Right atrium auricular region (tissue), 2 donors: ENCODE data around the gene CBY1. TPM values are rescaled to one million over a fixed set of nuclear protein-coding genes. Genes with fewer than 3 reads are reported as not detected.
"Not testable (repeated sequence)": the region's sequence is repeated elsewhere in the genome, so short reads cannot be mapped to it uniquely, and the experiment has no call there.

ENCODE experiments used
- DNase-seq: peaks from one replicate; pipeline ENCODE4 v3.0.0-alpha.2; 2019; ENCODE audit warnings: low spot score
- H3K27ac ChIP-seq, 2 donors: fragments of 200-600 bp; sonication (generic); 1 replicate in 1 of 2; 2 replicates in 1 of 2; pipeline ENCODE4 v1.5.1; 2016 to 2019
- H3K27me3 ChIP-seq, 2 donors: fragments of 200-600 bp; sonication (generic); one replicate each; pipeline versions ENCODE4 v1.5.1 to v1.6.0; 2017 to 2019
- H3K36me3 ChIP-seq: fragments of 200-600 bp; sonication (generic); one replicate; pipeline ENCODE4 v1.5.1; 2016
- H3K4me1 ChIP-seq, 2 donors: fragments of 200-600 bp; sonication (generic); one replicate each; pipeline versions ENCODE4 v1.5.1 to v1.6.0; 2017 to 2019
- H3K4me3 ChIP-seq, 2 donors: fragments of 200-600 bp; sonication (generic); 1 replicate in 1 of 2; 2 replicates in 1 of 2; pipeline ENCODE4 v1.5.1; 2017 to 2019; ENCODE audit warnings: mild to moderate bottlenecking in 1 of 2, moderate library complexity in 1 of 2
- H3K9me3 ChIP-seq, 2 donors: fragments of 200-600 bp; sonication (generic); one replicate each; pipeline ENCODE4 v1.5.1; 2019
- total RNA-seq, 2 donors: library from RNA; depleted of rRNA; stranded (reverse); fragments of >200 nt; gene quantifications; one replicate each; pipeline ENCODE4 v1.1.0, GENCODE V29; 2016
- TF ChIP-seq, protein P1 (sequence below), 2 donors: fragments of 200-600 bp; sonication (generic); IDR thresholded peaks; one replicate each; pipeline ENCODE4 v1.5.1; 2019; ENCODE audit warnings: antibody characterized with exemption in 2 of 2

Gene CBY1
- total RNA-seq, 2 donors from 2014 or later: 23.0 to 27.9 TPM

GRCh38 chr22:38638728-38639127 is 17.7 kb upstream of the CBY1 start:
- H3K4me1 ChIP-seq: no peaks in the 10 kb centered on the region
- no peaks in the 10 kb centered on the region for H3K9me3 ChIP-seq
- H3K4me3 ChIP-seq: no peak overlapping the region
- H3K27me3 ChIP-seq: no peaks in the 10 kb centered on the region
- no peaks in the 10 kb centered on the region for H3K36me3 ChIP-seq
- TF ChIP-seq, protein P1, sequence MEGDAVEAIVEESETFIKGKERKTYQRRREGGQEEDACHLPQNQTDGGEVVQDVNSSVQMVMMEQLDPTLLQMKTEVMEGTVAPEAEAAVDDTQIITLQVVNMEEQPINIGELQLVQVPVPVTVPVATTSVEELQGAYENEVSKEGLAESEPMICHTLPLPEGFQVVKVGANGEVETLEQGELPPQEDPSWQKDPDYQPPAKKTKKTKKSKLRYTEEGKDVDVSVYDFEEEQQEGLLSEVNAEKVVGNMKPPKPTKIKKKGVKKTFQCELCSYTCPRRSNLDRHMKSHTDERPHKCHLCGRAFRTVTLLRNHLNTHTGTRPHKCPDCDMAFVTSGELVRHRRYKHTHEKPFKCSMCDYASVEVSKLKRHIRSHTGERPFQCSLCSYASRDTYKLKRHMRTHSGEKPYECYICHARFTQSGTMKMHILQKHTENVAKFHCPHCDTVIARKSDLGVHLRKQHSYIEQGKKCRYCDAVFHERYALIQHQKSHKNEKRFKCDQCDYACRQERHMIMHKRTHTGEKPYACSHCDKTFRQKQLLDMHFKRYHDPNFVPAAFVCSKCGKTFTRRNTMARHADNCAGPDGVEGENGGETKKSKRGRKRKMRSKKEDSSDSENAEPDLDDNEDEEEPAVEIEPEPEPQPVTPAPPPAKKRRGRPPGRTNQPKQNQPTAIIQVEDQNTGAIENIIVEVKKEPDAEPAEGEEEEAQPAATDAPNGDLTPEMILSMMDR (IDR thresholded peaks at IDR 0.05): no peak
- H3K27ac ChIP-seq: no peak overlapping the region
- DNase-seq: no peak

DNA sequence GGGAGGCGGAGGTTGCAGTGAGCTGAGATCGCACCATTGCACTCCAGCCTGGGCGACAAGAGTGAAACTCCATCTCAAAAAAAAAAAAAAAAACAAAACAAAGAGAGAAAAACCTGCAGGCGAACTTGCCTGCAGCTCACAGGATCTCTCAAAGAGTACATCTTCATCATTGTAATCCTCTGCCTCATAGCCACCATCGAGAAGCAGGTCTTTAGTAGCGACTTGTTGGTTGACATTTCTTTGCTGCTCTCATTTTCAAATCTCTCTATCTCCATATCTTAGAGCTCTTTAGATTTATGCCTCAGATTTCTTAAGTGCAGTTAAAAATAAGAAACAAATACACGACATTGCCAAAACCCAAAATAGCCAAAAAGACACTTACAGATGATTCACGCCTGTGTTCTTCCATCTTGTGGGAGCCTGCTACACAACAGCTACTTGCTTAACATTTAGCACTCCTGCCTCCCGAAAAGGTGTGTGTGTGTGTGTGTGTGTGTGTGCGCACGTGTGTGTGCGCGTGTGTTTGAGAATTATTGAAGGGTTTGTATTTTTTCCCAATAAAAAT is 14.9 kb upstream of the CBY1 start:
- no peak overlapping the region for H3K27ac ChIP-seq
- TF ChIP-seq, protein P1 (IDR thresholded peaks at IDR 0.05): no peak
- no peaks in the 10 kb centered on the region for H3K4me1 ChIP-seq
- DNase-seq: no peak
- no peak overlapping the region for H3K4me3 ChIP-seq
- H3K9me3 ChIP-seq: no peaks in the 10 kb centered on the region
- no peaks in the 10 kb centered on the region for H3K27me3 ChIP-seq
- H3K36me3 ChIP-seq: no peaks in the 10 kb centered on the region

- H3K36me3 ChIP-seq, H3K9me3 ChIP-seq, H3K4me1 ChIP-seq, DNase-seq, H3K4me3 ChIP-seq, H3K27me3 ChIP-seq, H3K27ac ChIP-seq: not testable (repeated sequence)
Observed at GRCh38 chr22:38644245-38644644, 12.2 kb upstream of the CBY1 start.

GRCh38 chr22:38645430-38645829 is 11.0 kb upstream of the CBY1 start:
- H3K9me3 ChIP-seq: no peaks in the 10 kb centered on the region
- TF ChIP-seq, protein P1 (IDR thresholded peaks at IDR 0.05): no peak
- no peaks in the 10 kb centered on the region for H3K4me1 ChIP-seq
- H3K27ac ChIP-seq: no peak overlapping the region
- no peaks in the 10 kb centered on the region for H3K27me3 ChIP-seq
- no peak overlapping the region for H3K4me3 ChIP-seq
- DNase-seq: no peak
- no peaks in the 10 kb centered on the region for H3K36me3 ChIP-seq

DNA sequence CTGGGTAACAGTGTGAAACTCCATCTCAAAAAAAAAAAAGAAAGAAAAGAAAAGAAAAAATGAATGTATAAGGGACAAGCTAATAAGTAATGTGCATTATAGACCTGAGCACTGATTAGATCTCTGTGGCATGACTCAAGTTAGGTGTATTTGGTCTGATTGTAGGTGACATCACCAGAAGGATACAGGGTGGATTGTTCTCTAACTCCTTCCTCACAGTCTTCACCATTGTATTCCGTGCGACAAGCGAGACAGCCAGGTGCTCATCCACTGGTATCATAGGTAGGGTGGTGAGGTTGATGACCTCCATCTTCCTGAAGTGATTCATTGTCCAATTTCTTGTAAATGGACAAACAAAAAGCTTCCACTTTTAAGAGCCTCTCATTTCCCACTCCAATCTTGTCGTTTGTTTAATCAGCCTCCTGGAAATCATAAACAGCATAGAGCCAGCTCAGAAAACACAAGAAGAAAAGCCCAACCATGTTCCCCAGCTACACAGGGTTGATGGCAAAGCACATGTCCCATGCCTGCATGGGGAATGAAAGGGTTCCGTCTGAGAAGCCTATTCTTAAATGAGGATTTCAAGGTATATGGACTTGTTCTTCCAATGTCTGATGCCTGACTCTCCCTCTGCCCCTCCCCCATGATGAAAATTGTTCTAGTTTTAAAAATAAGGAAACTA is 6.5 kb upstream of the CBY1 start:
- Histone ChIP-seq H3K27me3 (no peaks in the 10 kb centered on the region), H3K4me3 (no peak overlapping the region), H3K36me3 (no peaks in the 10 kb centered on the region), H3K9me3 (no peaks in the 10 kb centered on the region), H3K4me1 (no peaks in the 10 kb centered on the region), H3K27ac (no peak overlapping the region)
- TF ChIP-seq, protein P1 (IDR thresholded peaks at IDR 0.05): no peak
- DNase-seq: no peak

- DNase-seq: no peak
- Histone ChIP-seq H3K27me3 (no peaks in the 10 kb centered on the region), H3K4me1 (peaks cover 0 to 13% of the 10 kb centered on the region in 2 donors), H3K27ac (no peak overlapping the region), H3K9me3 (no peaks in the 10 kb centered on the region), H3K36me3 (no peaks in the 10 kb centered on the region), H3K4me3 (no peak overlapping the region)
- TF ChIP-seq, protein P1 (IDR thresholded peaks at IDR 0.05): no peak
Observed at GRCh38 chr22:38652859-38653258, 3.6 kb upstream of the CBY1 start.
